Upper lobe of left lung (tissue), 4 donors: ENCODE results near the gene OR1F1.

Source experiments
- CTCF ChIP-seq, 6 experiments: fragments of 450-650 bp in 4 of 6; fragments of 200-600 bp in 2 of 6; sonication (generic) in 2 of 6; IDR thresholded peaks; one replicate each; pipeline ENCODE4 v1.5.1; 2016 to 2019; ENCODE audit warnings: antibody characterized with exemption in 6 of 6
- POLR2A ChIP-seq, 4 donors: fragments of 450-650 bp; IDR thresholded peaks; one replicate each; pipeline ENCODE4 v1.5.1; 2016 to 2017; ENCODE audit warnings: antibody characterized with exemption in 4 of 4, mild to moderate bottlenecking in 2 of 4
- POLR2AphosphoS5 ChIP-seq, 2 donors: sonication (generic); formaldehyde crosslinking; IDR thresholded peaks; one replicate each; pipeline ENCODE4 v1.5.1; 2017; ENCODE audit warnings: antibody characterized with exemption in 2 of 2

GRCh38 chr16:3175157-3176093 lies 12.6 kb upstream of the OR1F1 start:
- TF ChIP-seq POLR2A (IDR thresholded peaks at IDR 0.05) (no peak), POLR2AphosphoS5 (IDR thresholded peaks at IDR 0.05) (no peak), CTCF (IDR thresholded peaks at IDR 0.05) (no peak)
